22Rv1 (cell line): Measurements from ENCODE around the gene LHPP.

Experiments used
- CTCF ChIP-seq: fragments of 450-650 bp; IDR thresholded peaks from 2 replicates; pipeline ENCODE4 v1.5.1; 2017; ENCODE audit warnings: mild to moderate bottlenecking
- ZFX ChIP-seq: fragments of 450-650 bp; IDR thresholded peaks from 2 replicates; pipeline ENCODE4 v1.6.1; 2017; ENCODE audit warnings: antibody characterized with exemption, borderline replicate concordance

DNA sequence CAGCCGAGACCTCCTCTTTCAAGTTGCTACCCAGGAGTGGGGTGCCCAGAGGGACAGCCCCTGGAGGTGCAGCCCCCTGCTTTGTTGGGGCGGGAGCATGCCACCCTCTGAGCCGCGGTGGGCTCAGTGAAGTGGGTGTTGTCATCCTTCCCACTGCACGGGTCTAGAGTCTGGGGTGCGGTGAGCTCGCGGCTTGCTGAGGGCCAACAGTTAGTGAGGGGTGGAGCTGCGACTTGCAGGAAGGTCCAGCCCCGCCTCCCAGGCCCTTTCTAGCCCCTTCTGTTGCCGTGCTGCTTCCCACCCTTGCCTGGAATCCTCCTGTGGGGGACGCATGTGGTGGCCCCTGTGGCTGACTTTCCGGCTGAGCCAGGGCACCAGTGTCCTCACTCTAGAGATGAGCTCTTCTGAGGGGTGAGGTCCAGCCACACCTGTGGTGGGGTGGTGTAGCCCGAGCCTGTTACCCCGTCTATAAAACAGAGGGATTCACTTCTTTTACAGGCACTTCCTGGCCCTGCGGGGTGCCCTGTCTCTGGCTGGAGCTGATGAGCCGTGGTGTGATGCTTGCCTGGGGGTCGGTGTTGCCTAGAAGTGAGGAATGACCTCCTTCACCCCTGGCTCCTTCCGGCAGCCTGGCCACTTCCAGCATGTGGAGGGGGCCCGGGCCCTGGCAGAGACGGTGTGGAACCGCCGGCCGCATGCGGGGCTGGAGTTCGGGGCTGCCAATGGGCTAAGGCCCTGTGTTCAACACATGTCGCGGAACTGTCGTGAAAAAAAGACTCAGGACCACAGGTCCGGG lies 154.6 kb downstream of the LHPP start:
- TF ChIP-seq CTCF (no peak), ZFX (no peak)
